ENCODE data around the gene CREB5.

- TF ChIP-seq, protein P1, sequence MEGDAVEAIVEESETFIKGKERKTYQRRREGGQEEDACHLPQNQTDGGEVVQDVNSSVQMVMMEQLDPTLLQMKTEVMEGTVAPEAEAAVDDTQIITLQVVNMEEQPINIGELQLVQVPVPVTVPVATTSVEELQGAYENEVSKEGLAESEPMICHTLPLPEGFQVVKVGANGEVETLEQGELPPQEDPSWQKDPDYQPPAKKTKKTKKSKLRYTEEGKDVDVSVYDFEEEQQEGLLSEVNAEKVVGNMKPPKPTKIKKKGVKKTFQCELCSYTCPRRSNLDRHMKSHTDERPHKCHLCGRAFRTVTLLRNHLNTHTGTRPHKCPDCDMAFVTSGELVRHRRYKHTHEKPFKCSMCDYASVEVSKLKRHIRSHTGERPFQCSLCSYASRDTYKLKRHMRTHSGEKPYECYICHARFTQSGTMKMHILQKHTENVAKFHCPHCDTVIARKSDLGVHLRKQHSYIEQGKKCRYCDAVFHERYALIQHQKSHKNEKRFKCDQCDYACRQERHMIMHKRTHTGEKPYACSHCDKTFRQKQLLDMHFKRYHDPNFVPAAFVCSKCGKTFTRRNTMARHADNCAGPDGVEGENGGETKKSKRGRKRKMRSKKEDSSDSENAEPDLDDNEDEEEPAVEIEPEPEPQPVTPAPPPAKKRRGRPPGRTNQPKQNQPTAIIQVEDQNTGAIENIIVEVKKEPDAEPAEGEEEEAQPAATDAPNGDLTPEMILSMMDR (IDR thresholded peaks at IDR 0.05), result no peak
- no peak for TF ChIP-seq POLR2A (IDR thresholded peaks at IDR 0.05)
These were observed 104.3 kb downstream of the CREB5 start for GRCh38 chr7:28516390-28517172.

All from breast epithelium (tissue), 3 donors.